AG09319 (cell line): ENCODE results near the gene TOP2A.

Experiments
- DNase-seq: peaks from one replicate; pipeline ENCODE4 v3.0.0-alpha.2; 2010; ENCODE audit warnings: low read depth; ENCODE audit errors: extremely low read depth
- CTCF ChIP-seq: IDR thresholded peaks from 2 replicates; pipeline ENCODE4 v1.5.1; 2011; ENCODE audit warnings: low read depth, mild to moderate bottlenecking, inconsistent platforms, low read length, moderate library complexity

TOP2A gene

GRCh38 chr17:40457964-40458791, 40.5 kb upstream of the TOP2A start:
- no peak for TF ChIP-seq CTCF
- DNase-seq = peak; percentile 91

- TF ChIP-seq CTCF = no peak
These were observed 39.7 kb upstream of the TOP2A start for GRCh38 chr17:40457369-40457768.

DNA sequence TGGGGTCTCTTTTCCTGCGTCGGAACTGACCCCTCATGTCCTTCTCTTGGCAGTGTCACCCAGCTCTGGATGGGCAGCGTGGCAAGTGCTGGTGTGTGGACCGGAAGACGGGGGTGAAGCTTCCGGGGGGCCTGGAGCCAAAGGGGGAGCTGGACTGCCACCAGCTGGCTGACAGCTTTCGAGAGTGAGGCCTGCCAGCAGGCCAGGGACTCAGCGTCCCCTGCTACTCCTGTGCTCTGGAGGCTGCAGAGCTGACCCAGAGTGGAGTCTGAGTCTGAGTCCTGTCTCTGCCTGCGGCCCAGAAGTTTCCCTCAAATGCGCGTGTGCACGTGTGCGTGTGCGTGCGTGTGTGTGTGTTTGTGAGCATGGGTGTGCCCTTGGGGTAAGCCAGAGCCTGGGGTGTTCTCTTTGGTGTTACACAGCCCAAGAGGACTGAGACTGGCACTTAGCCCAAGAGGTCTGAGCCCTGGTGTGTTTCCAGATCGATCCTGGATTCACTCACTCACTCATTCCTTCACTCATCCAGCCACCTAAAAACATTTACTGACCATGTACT, 38.8 kb upstream of the TOP2A start:
- TF ChIP-seq CTCF = no peak
- DNase-seq = no peak

More at GRCh38 chr17:40457369-40457768, 39.7 kb upstream of the TOP2A start:
- DNase-seq = no peak

DNA sequence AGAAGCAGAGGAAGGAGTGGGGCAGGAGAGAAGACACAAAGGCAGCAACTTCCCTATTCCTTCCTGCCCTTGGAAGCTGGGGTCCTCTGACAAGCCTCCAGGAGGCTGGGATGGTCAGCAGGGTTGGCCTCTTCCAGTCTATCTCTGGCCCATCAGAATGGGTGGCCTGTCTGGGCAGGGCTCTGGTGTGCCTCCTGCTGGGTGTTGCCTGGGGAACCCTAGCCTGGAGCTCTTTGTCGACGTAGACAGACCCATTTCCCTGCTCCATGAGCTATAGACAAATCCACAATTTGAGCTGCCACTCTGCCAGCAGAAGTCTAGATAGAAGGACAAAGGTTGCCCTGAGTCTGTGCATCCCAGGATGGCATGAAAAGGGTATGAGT, 36.9 kb upstream of the TOP2A start:
- no peak for DNase-seq
- peak; percentile 1; the same call in 1 of the 2 replicates for TF ChIP-seq CTCF

- no peak for DNase-seq
- no peak for TF ChIP-seq CTCF
These were observed 36.4 kb upstream of the TOP2A start for GRCh38 chr17:40453881-40454612.

- no peak for TF ChIP-seq CTCF
- no peak for DNase-seq
These were observed 35.3 kb upstream of the TOP2A start for GRCh38 chr17:40452921-40453378.
